Upper lobe of left lung (tissue), 6 donors: ENCODE results near the gene RAMP3. TPM values are rescaled to one million over a fixed set of nuclear protein-coding genes. Genes with fewer than 3 reads are reported as not detected.
"Not testable (repeated sequence)": the region's sequence is repeated elsewhere in the genome, so short reads cannot be mapped to it uniquely, and the experiment has no call there.

Experiments
- ATAC-seq, 2 donors: fragments of 200-7000 bp; cut with Tn5 transposase; one replicate each; pipeline ENCODE4 v1.9.1; 2022; ENCODE audit warnings: mild to moderate bottlenecking in 2 of 2, moderate library complexity in 2 of 2; ENCODE audit not compliant: low FRiP score in 2 of 2
- DNase-seq, 2 donors: peaks; one replicate each; pipeline ENCODE4 v3.0.0-alpha.2; 2019 to 2020
- H3K27ac ChIP-seq, 4 donors: fragments of 200-600 bp; sonication (generic); one replicate each; pipeline ENCODE4 v1.5.1; 2016 to 2019
- H3K27me3 ChIP-seq, 4 donors: fragments of 200-600 bp; sonication (generic); one replicate each; pipeline ENCODE4 v1.5.1; 2017 to 2019
- H3K36me3 ChIP-seq, 4 donors: fragments of 200-600 bp; sonication (generic); one replicate each; pipeline ENCODE4 v1.5.1; 2016 to 2019
- H3K4me1 ChIP-seq, 4 donors: fragments of 200-600 bp; sonication (generic); one replicate each; pipeline ENCODE4 v1.5.1; 2018 to 2019
- H3K4me3 ChIP-seq, 4 donors: fragments of 200-600 bp; sonication (generic); one replicate each; pipeline ENCODE4 v1.5.1; 2017 to 2019; ENCODE audit warnings: mild to moderate bottlenecking in 2 of 4, moderate library complexity in 1 of 4
- H3K9me3 ChIP-seq, 4 donors: fragments of 200-600 bp; sonication (generic); one replicate each; pipeline ENCODE4 v1.5.1; 2018 to 2019
- CTCF ChIP-seq, 6 experiments: fragments of 450-650 bp in 4 of 6; fragments of 200-600 bp in 2 of 6; sonication (generic) in 2 of 6; IDR thresholded peaks; one replicate each; pipeline ENCODE4 v1.5.1; 2016 to 2019; ENCODE audit warnings: antibody characterized with exemption in 6 of 6
- EP300 ChIP-seq, 4 donors: sonication (generic); formaldehyde crosslinking; IDR thresholded peaks; one replicate each; pipeline ENCODE4 v1.5.1; 2017; ENCODE audit warnings: antibody characterized with exemption in 4 of 4, control low read depth in 2 of 4
- POLR2A ChIP-seq, 4 donors: fragments of 450-650 bp; IDR thresholded peaks; one replicate each; pipeline ENCODE4 v1.5.1; 2016 to 2017; ENCODE audit warnings: antibody characterized with exemption in 4 of 4, mild to moderate bottlenecking in 2 of 4
- POLR2AphosphoS5 ChIP-seq, 2 donors: sonication (generic); formaldehyde crosslinking; IDR thresholded peaks; one replicate each; pipeline ENCODE4 v1.5.1; 2017; ENCODE audit warnings: antibody characterized with exemption in 2 of 2
- whole genome bisulfite sequencing, 2 donors: methylation state at CpG; one replicate each; pipeline ENCODE4 v1.1.5; 2017 to 2018; 5-methylcytosine and 5-hydroxymethylcytosine counted together
- total RNA-seq, 6 donors: library from RNA; depleted of rRNA in 4 of 6; stranded (reverse); fragments of >200 nt in 4 of 6; gene quantifications; one replicate each; pipeline versions ENCODE4 v1.1.0 to v1.2.1, GENCODE V29; 2016 to 2021
- donor health status: DM: no; HTN: no; CAD: no; lungs with moderate emphysema.
- donor health status: DM: no; HTN: yes; CAD: no; lungs with severe emphysema.

Gene RAMP3
- total RNA-seq, 6 donors from 2014 or later, result 33.5 to 306 (median 88.1) TPM

GRCh38 chr7:45202625-45203024, 45.0 kb downstream of the RAMP3 start:
- TF ChIP-seq POLR2AphosphoS5 (IDR thresholded peaks at IDR 0.05) (no peak), CTCF (IDR thresholded peaks at IDR 0.05) (no peak), EP300 (IDR thresholded peaks at IDR 0.05) (no peak), POLR2A (IDR thresholded peaks at IDR 0.05) (no peak)
- Histone ChIP-seq H3K27ac (peak overlapping the region in 2 of 4 donors; percentile 75 to 81), H3K9me3 (no peaks in the 10 kb centered on the region), H3K4me1 (peaks cover 12 to 22% (median 13%) of the 10 kb centered on the region in 4 donors), H3K4me3 (no peak overlapping the region), H3K27me3 (no peaks in the 10 kb centered on the region), H3K36me3 (no peaks in the 10 kb centered on the region)
- ATAC-seq, result no peak
- whole genome bisulfite sequencing, 2 donors, result 85 to 88% methylated on average over 5 to 6 of the region's 6 CpGs
- DNase-seq, result no peak

- H3K27ac ChIP-seq, result peak overlapping the region in 2 of 4 donors; percentile 75 to 81
- no peaks in the 10 kb centered on the region for H3K27me3 ChIP-seq
- TF ChIP-seq POLR2AphosphoS5 (IDR thresholded peaks at IDR 0.05) (no peak), EP300 (IDR thresholded peaks at IDR 0.05) (no peak), POLR2A (IDR thresholded peaks at IDR 0.05) (no peak), CTCF (IDR thresholded peaks at IDR 0.05) (no peak)
- no peaks in the 10 kb centered on the region for H3K36me3 ChIP-seq
- no peaks in the 10 kb centered on the region for H3K9me3 ChIP-seq
- H3K4me3 ChIP-seq, result no peak overlapping the region
- DNase-seq, result no peak
- ATAC-seq, result no peak
- H3K4me1 ChIP-seq, result peaks cover 12 to 22% (median 13%) of the 10 kb centered on the region in 4 donors
- WGBS, 2 donors, result 75 to 80% methylated on average over 5 of the region's 5 CpGs
Measured at GRCh38 chr7:45203036-45203435, 45.4 kb downstream of the RAMP3 start.

- TF ChIP-seq POLR2A (IDR thresholded peaks at IDR 0.05), result no peak
- no peak for TF ChIP-seq EP300 (IDR thresholded peaks at IDR 0.05)
- no peak for TF ChIP-seq CTCF (IDR thresholded peaks at IDR 0.05)
- TF ChIP-seq POLR2AphosphoS5 (IDR thresholded peaks at IDR 0.05), result no peak
- Histone ChIP-seq H3K9me3 (no peaks in the 10 kb centered on the region), H3K27ac (peak overlapping the region; percentile 47 to 81 (median 68)), H3K27me3 (no peaks in the 10 kb centered on the region), H3K4me3 (no peak overlapping the region), H3K36me3 (no peaks in the 10 kb centered on the region), H3K4me1 (peaks cover 12 to 23% (median 13%) of the 10 kb centered on the region in 4 donors)
- 59 to 74% methylated on average over 5 to 7 of the region's 7 CpGs for WGBS, 2 donors
- DNase-seq (no peak), ATAC-seq (no peak)
Measured at GRCh38 chr7:45203459-45203858, 45.9 kb downstream of the RAMP3 start.

GRCh38 chr7:45203936-45204445, 46.4 kb downstream of the RAMP3 start:
- H3K27me3 ChIP-seq, result no peaks in the 10 kb centered on the region
- peak in 1 of 2 donors; percentile 81 for ATAC-seq
- H3K9me3 ChIP-seq, result no peaks in the 10 kb centered on the region
- WGBS, 2 donors, result 41 to 48% methylated on average over 2 of the region's 2 CpGs
- H3K4me3 ChIP-seq, result peak overlapping the region in 1 of 4 donors; percentile 34
- peak overlapping the region; percentile 47 to 81 (median 68) for H3K27ac ChIP-seq
- TF ChIP-seq CTCF (IDR thresholded peaks at IDR 0.05) (no peak), EP300 (IDR thresholded peaks at IDR 0.05) (no peak), POLR2AphosphoS5 (IDR thresholded peaks at IDR 0.05) (no peak), POLR2A (IDR thresholded peaks at IDR 0.05) (no peak)
- H3K36me3 ChIP-seq, result no peaks in the 10 kb centered on the region
- H3K4me1 ChIP-seq, result peaks cover 12 to 26% (median 13%) of the 10 kb centered on the region in 4 donors
- DNase-seq, result no peak

- H3K4me3 ChIP-seq, ATAC-seq, DNase-seq, H3K9me3 ChIP-seq, H3K36me3 ChIP-seq, H3K27me3 ChIP-seq: not testable (repeated sequence)
- H3K4me1 ChIP-seq, result peaks cover 12 to 36% (median 13%) of the 10 kb centered on the region in 4 donors
- H3K27ac ChIP-seq, result peak overlapping the region in 1 of 4 donors; percentile 81
- WGBS, 2 donors, result 93 to 97% methylated on average over 5 of the region's 5 CpGs
Measured at GRCh38 chr7:45206266-45206665, 48.7 kb downstream of the RAMP3 start.

GRCh38 chr7:45209909-45210308, 52.3 kb downstream of the RAMP3 start:
- not testable (repeated sequence) for ATAC-seq, H3K9me3 ChIP-seq, H3K27me3 ChIP-seq, H3K4me3 ChIP-seq, DNase-seq, H3K36me3 ChIP-seq
- H3K27ac ChIP-seq, result peak overlapping the region in 3 of 4 donors; percentile 5 to 79 (median 9)
- peaks cover 0 to 20% (median 2%) of the 10 kb centered on the region in 4 donors for H3K4me1 ChIP-seq
- 85 to 90% methylated on average over 3 of the region's 3 CpGs for WGBS, 2 donors
